Endothelial cell (in vitro differentiated cells): ENCODE measurements around the gene RBM43. TPM values are rescaled to one million over a fixed set of nuclear protein-coding genes. Genes with fewer than 3 reads are reported as not detected.
"Not testable (repeated sequence)": the region's sequence is repeated elsewhere in the genome, so short reads cannot be mapped to it uniquely, and the experiment has no call there.

Source experiments
- DNase-seq: peaks from one replicate; pipeline ENCODE4 v3.0.0; 2021; ENCODE audit warnings: low spot score
- H3K27ac Mint-ChIP-seq: one replicate; pipeline ENCODE4 v1.8.0; 2021; ENCODE audit warnings: mixed read lengths, inconsistent platforms; ENCODE audit not compliant: unreplicated experiment
- H3K27me3 Mint-ChIP-seq: one replicate; pipeline ENCODE4 v1.8.0; 2021; ENCODE audit warnings: mild to moderate bottlenecking, moderate library complexity, mixed read lengths, inconsistent platforms; ENCODE audit not compliant: unreplicated experiment
- H3K36me3 Mint-ChIP-seq: one replicate; pipeline ENCODE4 v1.8.0; 2021; ENCODE audit warnings: mild to moderate bottlenecking, low read depth, mixed read lengths, inconsistent platforms; ENCODE audit not compliant: unreplicated experiment
- H3K4me1 Mint-ChIP-seq: one replicate; pipeline ENCODE4 v1.8.0; 2021; ENCODE audit warnings: mild to moderate bottlenecking, mixed read lengths, inconsistent platforms; ENCODE audit not compliant: unreplicated experiment
- H3K4me3 Mint-ChIP-seq: one replicate; pipeline ENCODE4 v1.8.0; 2021; ENCODE audit warnings: mild to moderate bottlenecking, mixed read lengths, inconsistent platforms; ENCODE audit not compliant: unreplicated experiment
- H3K9me3 Mint-ChIP-seq: one replicate; pipeline ENCODE4 v1.8.0; 2021; ENCODE audit warnings: mixed read lengths, inconsistent platforms; ENCODE audit not compliant: unreplicated experiment
- long read RNA-seq: library from polyadenylated mRNA; unstranded; transcript quantifications from one replicate; pipeline ENCODE4 v2.0.0, GENCODE V29; 2020; ENCODE audit not compliant: unreplicated experiment
- total RNA-seq: library from RNA; stranded (reverse); fragmentation: NEBNext Ultra II Directional; extraction: Animal tissue kit (Norgen Biotek cat#: 25700); gene quantifications from one replicate; pipeline ENCODE4 v1.2.1, GENCODE V29; 2021; ENCODE audit not compliant: unreplicated experiment
- TF ChIP-seq, protein P1 (sequence below): fragments of 200-600 bp; sonication (generic); IDR thresholded peaks from one replicate; pipeline ENCODE4 v1.5.0; 2021; ENCODE audit warnings: antibody characterized with exemption; ENCODE audit not compliant: unreplicated experiment

Gene RBM43
- 5.7 TPM for total RNA-seq
- long read RNA-seq, partial matches to known transcripts, result 1 of 1 reads
- long read RNA-seq, other reads (novel, unspliced or antisense), result 0 of 1 reads

- DNase-seq, result peak; percentile 82
- H3K4me1 Mint-ChIP-seq, result peaks cover 16% of the 10 kb centered on the region
- no peaks in the 10 kb centered on the region for H3K9me3 Mint-ChIP-seq
- H3K4me3 Mint-ChIP-seq, result peak within 1 kb of the TSS; percentile 91
- TF ChIP-seq, protein P1, sequence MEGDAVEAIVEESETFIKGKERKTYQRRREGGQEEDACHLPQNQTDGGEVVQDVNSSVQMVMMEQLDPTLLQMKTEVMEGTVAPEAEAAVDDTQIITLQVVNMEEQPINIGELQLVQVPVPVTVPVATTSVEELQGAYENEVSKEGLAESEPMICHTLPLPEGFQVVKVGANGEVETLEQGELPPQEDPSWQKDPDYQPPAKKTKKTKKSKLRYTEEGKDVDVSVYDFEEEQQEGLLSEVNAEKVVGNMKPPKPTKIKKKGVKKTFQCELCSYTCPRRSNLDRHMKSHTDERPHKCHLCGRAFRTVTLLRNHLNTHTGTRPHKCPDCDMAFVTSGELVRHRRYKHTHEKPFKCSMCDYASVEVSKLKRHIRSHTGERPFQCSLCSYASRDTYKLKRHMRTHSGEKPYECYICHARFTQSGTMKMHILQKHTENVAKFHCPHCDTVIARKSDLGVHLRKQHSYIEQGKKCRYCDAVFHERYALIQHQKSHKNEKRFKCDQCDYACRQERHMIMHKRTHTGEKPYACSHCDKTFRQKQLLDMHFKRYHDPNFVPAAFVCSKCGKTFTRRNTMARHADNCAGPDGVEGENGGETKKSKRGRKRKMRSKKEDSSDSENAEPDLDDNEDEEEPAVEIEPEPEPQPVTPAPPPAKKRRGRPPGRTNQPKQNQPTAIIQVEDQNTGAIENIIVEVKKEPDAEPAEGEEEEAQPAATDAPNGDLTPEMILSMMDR, result no peak
- peak within 1 kb of the TSS; percentile 26 for H3K27ac Mint-ChIP-seq
- H3K36me3 Mint-ChIP-seq, result no peaks in the 10 kb centered on the region
- H3K27me3 Mint-ChIP-seq, result peaks cover 2% of the 10 kb centered on the region
Observed at GRCh38 chr2:151261231-151261976, at the start of gene RBM43. Gene RBM43 (minus strand): TSS chr2:151261863. CDS start chr2:151261727, 136 bp downstream.

DNA sequence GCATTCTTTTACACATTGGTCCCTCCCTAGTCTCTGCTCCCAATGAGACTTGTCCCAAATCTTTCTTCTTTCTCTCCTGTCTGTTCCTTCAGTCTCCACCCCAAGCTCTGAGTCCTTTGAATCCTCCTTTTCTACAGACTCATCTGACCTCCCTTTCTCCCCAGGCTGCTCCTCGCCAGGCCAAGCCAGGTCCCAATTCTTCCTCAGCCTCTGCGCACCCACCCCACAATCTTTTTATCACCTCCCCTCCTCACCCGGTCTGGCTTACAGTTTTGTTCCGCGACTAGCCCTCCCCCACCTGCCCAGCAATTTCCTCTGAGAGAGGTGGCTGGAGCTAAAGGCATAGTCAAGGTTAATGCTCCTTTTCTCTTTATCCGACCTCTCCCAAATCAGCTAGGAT lies 48.6 kb upstream of the RBM43 start:
- H3K36me3 Mint-ChIP-seq, H3K9me3 Mint-ChIP-seq, DNase-seq, H3K4me1 Mint-ChIP-seq, H3K27ac Mint-ChIP-seq, H3K27me3 Mint-ChIP-seq, H3K4me3 Mint-ChIP-seq: not testable (repeated sequence)

DNA sequence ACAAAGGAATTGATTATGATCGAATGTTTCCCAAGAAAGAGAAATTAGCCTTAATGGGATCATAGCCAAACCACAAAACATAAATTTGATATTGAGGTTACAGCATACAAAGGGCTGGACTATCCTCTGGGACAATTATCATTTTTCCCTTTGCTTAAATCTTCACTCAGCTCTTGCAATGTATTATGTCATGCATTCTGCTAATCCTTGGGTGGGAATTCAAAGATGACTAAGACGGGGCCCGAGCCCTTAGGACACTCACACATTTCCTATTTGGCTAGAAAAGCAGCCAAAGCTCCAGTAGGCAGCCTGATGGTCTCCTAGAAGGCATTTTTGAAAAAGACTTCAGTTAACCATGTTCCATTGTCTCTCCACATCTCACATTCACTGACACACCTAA lies 45.0 kb upstream of the RBM43 start:
- DNase-seq, result no peak
- Mint-ChIP-seq H3K27me3 (no peaks in the 10 kb centered on the region), H3K9me3 (no peaks in the 10 kb centered on the region), H3K4me3 (no peak overlapping the region), H3K36me3 (no peaks in the 10 kb centered on the region), H3K4me1 (no peaks in the 10 kb centered on the region), H3K27ac (no peak overlapping the region)
- TF ChIP-seq, protein P1, result no peak

GRCh38 chr2:151305129-151305691 lies 43.5 kb upstream of the RBM43 start:
- H3K36me3 Mint-ChIP-seq, result no peaks in the 10 kb centered on the region
- DNase-seq, result no peak
- H3K27me3 Mint-ChIP-seq, result no peaks in the 10 kb centered on the region
- no peaks in the 10 kb centered on the region for H3K9me3 Mint-ChIP-seq
- TF ChIP-seq, protein P1, result no peak
- H3K4me3 Mint-ChIP-seq, result no peak overlapping the region
- H3K4me1 Mint-ChIP-seq, result no peaks in the 10 kb centered on the region
- H3K27ac Mint-ChIP-seq, result no peak overlapping the region

GRCh38 chr2:151302879-151303278 lies 41.2 kb upstream of the RBM43 start:
- H3K27ac Mint-ChIP-seq, result no peak overlapping the region
- no peaks in the 10 kb centered on the region for H3K9me3 Mint-ChIP-seq
- no peaks in the 10 kb centered on the region for H3K36me3 Mint-ChIP-seq
- H3K4me3 Mint-ChIP-seq, result no peak overlapping the region
- no peaks in the 10 kb centered on the region for H3K27me3 Mint-ChIP-seq
- DNase-seq, result no peak
- TF ChIP-seq, protein P1, result no peak
- H3K4me1 Mint-ChIP-seq, result peaks cover 7% of the 10 kb centered on the region
